ENCODE results near the gene SPTLC3.

SPTLC3 gene

DNA sequence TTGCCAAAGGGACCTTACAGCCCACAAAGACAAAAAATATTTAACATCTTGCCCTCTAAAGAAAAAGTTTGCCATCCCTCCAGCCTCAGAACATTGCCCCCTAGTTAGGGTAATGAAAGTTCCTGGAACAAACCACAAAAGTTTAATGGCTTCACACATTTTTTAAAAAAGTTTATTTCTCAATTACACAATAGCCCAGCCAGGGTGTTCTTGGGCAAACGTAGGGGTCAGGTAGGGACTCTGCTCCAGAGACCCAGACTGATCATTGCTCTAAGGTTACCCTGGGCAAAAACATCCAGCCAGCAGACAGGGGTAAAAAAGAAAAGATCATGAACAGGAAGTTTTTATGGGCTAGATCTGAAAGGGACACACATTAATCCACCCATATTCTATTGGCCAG, 207.8 kb downstream of the SPTLC3 start:
- TF ChIP-seq, protein P1, sequence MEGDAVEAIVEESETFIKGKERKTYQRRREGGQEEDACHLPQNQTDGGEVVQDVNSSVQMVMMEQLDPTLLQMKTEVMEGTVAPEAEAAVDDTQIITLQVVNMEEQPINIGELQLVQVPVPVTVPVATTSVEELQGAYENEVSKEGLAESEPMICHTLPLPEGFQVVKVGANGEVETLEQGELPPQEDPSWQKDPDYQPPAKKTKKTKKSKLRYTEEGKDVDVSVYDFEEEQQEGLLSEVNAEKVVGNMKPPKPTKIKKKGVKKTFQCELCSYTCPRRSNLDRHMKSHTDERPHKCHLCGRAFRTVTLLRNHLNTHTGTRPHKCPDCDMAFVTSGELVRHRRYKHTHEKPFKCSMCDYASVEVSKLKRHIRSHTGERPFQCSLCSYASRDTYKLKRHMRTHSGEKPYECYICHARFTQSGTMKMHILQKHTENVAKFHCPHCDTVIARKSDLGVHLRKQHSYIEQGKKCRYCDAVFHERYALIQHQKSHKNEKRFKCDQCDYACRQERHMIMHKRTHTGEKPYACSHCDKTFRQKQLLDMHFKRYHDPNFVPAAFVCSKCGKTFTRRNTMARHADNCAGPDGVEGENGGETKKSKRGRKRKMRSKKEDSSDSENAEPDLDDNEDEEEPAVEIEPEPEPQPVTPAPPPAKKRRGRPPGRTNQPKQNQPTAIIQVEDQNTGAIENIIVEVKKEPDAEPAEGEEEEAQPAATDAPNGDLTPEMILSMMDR (IDR thresholded peaks at IDR 0.05; ENCODE audit: borderline replicate concordance, control extremely low read depth, extremely low read depth, insufficient read depth, missing control alignments): no peak
- in situ Hi-C loops (cut with MboI; ENCODE audit: low sequenced_read_pairs, unreplicated experiment): no loop called here
- no peak for DNase-seq (ENCODE audit: low spot score)
